ENCODE measurements around the gene ACVR1B.

GRCh38 chr12:51953089-51953488, 1.6 kb downstream of the ACVR1B start:
- no peak for TF ChIP-seq CTCF (IDR thresholded peaks at IDR 0.05)
- no peak for TF ChIP-seq EZH2 (IDR thresholded peaks at IDR 0.05; ENCODE audit: borderline replicate concordance, insufficient read depth, low read depth, low read length, poor library complexity, severe bottlenecking)

All from B cell (primary cell).